Stimulated activated CD8-positive, alpha-beta memory T cell treated with anti-CD3 and anti-CD28 coated beads, Interleukin-15, amount 100 ng/mL, for 1 hour (primary cell): ENCODE data around the gene SNRPE.
A peak's percentile ranks its signal among the peaks of the same experiment; 100 is the strongest.
"Not testable (repeated sequence)": the region's sequence is repeated elsewhere in the genome, so short reads cannot be mapped to it uniquely, and the experiment has no call there.

Experiments
- DNase-seq: peaks from one replicate; pipeline ENCODE4 v3.0.0-alpha.2; 2020; ENCODE audit warnings: low read depth

The SNRPE gene

GRCh38 chr1:203861379-203862184 is at the start of gene SNRPE:
Gene SNRPE, plus strand, starts transcription at chr1:203861599. Its CDS starts 61 bp downstream, at chr1:203861660.
- peak; percentile 89 for DNase-seq

GRCh38 chr1:203813581-203814341 is 47.6 kb upstream of the SNRPE start:
- DNase-seq = no peak

DNA sequence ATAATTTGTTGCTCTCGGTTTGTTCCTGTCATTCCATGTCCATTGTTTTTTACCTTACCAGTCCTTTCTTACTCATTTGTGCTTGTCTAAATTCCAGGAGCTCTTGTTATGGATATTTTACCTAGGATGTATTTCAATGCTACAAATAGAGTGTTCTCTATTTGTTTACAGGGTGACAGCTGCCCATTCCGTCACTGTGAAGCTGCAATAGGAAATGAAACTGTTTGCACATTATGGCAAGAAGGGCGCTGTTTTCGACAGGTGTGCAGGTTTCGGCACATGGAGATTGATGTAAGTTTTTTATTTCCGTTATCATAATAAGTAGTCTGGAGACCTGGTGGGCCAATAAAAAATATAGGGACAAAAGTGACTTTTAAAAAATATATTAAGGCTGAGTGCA is 43.0 kb upstream of the SNRPE start:
- no peak for DNase-seq

GRCh38 chr1:203823306-203823705 is 38.1 kb upstream of the SNRPE start:
- DNase-seq = no peak

- no peak for DNase-seq
These were observed 35.2 kb upstream of the SNRPE start for GRCh38 chr1:203826175-203826574.

DNA sequence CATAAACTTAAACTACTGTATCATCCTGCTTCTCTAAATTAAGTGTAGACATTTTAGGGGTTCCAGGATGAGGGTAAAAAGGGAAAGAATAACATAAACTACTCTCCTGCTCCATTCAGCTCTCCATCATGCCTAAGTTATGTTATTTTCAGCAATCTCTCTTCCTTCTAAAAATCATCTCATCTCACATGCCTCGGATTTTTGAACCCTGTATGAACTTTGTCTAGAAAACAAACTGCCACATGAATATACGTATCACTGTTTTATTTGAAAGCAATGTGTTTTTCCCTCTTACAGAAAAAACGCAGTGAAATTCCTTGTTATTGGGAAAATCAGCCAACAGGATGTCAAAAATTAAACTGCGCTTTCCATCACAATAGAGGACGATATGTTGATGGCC is 33.4 kb upstream of the SNRPE start:
- DNase-seq = no peak

GRCh38 chr1:203828503-203828902 is 32.9 kb upstream of the SNRPE start:
- no peak for DNase-seq

DNA sequence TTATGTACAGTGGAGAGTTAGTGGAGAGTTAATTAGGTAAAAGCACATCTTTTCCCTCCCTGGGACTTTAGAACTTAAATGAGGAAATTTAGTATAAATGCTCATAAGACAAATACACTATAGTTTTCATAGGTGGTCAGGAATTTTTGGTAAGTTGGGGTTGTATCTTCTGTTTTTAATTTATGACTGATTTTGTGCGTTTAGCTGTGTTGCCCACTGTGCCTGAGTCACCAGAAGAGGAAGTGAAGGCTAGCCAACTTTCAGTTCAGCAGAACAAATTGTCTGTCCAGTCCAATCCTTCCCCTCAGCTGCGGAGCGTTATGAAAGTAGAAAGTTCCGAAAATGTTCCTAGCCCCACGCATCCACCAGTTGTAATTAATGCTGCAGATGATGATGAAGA is 32.2 kb upstream of the SNRPE start:
- not testable (repeated sequence) for DNase-seq

- DNase-seq = no peak
These were observed 25.9 kb upstream of the SNRPE start for GRCh38 chr1:203835476-203835875.

DNA sequence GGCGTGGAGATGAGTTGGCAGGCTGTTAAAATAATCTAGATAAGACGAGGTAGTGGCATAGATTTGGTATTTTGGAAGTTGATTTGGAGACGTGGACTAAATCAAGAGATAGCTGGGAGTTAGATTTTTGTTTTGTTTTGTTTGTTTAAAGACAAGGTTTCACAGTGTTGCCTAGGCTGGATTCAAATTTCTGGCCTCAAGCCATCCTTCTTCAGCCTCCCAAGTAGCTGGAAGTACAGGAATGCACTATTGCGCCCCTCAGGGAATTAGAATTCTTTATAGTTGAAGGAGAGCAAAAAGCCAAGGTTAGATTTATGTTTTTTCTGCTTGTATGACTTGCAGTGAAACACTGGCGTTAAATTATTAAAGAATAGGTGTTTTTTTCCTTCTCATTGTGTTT is 22.3 kb upstream of the SNRPE start:
- no peak for DNase-seq

GRCh38 chr1:203840208-203840808 is 21.1 kb upstream of the SNRPE start:
- DNase-seq = no peak

DNA sequence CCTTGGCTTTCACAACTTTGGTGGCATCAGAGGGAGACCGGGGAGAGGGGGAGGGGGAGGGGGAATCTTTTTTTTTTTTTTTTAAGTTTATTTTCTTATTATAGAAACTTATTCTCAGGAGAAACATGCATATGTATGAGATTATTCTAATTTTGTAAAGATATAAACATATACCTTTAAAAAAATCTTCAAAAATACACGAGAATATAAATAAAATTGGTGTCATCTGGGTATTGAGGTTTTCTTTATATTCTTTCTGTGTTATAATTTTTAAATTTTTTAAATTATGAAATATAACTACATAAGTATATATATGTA is 18.9 kb upstream of the SNRPE start:
- DNase-seq = no peak

DNA sequence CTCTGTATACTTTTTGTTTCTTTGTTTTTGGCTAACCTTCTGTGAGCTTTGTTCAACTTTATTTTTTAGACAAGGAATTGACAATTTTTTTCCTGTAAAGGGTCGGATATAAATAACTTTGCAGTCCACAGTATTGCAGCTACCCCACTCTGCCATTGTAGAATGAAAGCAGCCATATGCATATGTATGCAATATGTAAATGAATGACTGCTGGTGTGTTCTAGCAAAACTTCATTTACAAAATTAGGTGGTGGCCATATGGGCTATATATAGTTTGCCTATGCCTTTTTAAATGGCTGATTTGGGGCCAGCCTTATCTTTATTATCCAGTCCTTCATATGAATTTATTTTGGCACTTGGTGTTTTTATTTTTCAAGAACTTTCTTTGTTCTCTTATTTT is 18.0 kb upstream of the SNRPE start:
- DNase-seq = no peak

DNA sequence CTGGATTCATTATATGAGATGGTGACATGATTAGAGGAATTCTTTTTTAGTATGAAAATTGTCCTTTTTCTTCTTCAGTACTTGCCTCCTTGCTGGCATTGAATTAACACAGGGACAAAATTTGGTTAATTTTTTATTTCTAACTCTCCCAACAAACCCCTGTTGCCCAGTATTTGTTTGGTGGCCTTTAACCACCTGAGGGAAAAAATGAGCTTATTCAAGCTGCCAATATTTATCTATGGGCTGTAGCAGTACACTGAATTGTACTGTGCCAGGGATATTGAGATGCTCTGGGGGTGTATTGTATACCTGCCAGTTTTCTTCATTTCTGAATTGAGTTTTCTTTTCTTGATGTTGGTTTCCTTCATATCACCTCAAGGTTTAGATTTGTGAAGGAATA is 8.3 kb upstream of the SNRPE start:
- not testable (repeated sequence) for DNase-seq

DNA sequence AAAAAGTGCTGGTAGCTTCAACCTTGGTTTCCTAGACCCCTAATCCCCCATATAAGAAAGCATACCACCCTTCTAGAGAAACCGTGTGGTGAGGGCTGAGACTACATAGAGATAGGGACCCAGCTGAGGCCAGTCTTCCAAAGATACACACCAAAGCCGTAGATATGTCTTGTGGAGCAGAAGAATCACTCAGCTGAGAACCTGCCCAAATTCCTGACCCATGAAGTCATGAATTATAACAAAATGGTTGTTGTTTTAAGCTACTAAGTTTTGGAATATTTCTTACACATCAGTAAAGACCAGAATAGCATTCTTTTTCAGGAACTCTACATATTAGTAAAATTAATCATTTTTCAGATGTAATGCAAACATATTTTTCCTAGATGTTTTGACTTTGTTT is 3.3 kb upstream of the SNRPE start:
- no peak for DNase-seq

GRCh38 chr1:203858975-203859374 is 2.4 kb upstream of the SNRPE start:
- no peak for DNase-seq

DNA sequence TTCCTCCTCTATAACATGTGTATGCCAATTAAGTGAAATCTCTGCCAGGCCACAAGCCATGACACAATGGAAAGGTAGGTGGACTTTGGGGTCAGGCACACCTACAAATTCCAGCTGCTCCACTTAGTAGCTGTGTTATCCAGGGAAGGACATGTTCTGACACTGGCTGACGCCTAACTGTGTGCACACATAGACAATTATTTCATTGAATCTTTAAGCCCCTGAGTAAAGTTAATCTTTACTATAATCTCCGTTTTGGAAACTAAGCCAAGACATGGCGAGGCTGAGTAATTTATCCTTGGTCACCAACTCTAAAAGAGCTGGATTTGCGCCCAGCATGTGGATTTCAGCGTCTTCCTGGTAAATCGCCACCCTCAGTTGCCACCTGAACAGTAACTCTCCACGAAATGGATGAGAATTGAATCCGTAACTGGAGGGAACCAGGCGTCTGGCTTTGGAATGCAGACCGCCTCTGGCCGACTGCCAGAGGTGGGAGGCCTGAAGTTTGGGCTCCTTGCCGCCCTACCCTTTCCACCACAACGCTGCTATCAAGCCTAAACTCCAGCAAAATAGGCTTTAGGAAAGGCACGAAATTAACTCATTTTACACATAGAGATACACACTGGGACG is 888 bp upstream of the SNRPE start:
- no peak for DNase-seq

DNA sequence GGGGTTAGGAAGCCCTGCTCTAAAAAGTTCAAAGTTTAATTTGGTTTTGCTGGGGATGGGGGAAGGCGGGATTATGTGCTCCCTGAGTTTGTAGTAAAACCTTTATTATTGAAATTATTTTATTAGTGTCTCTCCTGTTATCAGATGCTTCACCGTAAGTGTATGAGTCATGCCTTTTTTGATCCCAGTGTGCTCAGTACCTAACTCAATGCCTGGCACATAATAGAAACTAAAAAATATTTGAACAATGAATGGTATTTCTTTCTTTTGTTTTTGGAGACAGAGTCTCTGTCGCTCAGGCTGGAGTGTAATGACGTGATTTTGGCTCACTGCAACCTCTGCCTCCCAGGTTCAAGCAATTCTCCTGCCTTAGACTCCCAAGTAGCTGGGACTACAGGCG is 6.4 kb downstream of the SNRPE start:
- DNase-seq = no peak

DNA sequence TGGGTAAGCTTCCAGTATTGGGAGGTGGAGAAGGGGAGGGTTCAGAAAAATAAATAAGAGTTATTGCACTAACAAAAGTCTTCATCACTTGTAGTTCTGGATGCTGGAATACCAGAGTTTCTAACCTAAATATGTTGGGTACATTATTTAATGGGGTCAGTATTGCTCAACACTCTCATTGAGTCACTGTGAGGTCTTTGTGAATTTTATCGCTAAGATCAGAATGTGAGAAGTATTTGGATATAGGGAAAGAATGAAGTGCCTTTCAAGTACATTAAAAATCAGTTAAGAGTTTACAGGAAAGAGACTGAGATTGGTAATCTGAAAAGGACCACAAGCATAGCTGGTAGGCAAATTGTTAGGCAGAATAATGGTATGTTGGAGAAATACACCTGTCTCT is 8.8 kb downstream of the SNRPE start:
- DNase-seq = no peak

- DNase-seq = no peak
These were observed 9.9 kb downstream of the SNRPE start for GRCh38 chr1:203871114-203871880.

GRCh38 chr1:203873094-203873493 is 11.7 kb downstream of the SNRPE start:
- DNase-seq = no peak

DNA sequence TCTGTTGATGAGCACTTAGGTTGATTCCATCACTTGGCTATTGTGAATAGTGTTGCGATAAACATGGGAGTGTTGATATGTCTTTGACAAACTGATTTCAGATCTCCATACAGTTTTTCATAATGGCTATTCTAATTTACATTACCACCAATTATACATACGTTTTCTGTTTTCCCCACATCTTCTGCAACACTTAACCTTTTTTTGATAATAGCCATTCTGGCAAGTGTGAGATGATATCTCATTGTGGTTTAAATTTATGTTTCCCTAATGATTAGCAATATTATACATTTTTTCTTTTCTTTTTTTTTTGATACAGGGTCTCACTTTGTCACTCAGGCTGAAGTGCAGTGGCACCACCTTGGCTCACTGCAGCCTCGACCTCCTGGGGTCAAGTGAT is 17.0 kb downstream of the SNRPE start:
- no peak for DNase-seq
